IPS DF 4.7 (cell line): ENCODE measurements around the gene TPST2.
"Not testable (repeated sequence)": the region's sequence is repeated elsewhere in the genome, so short reads cannot be mapped to it uniquely, and the experiment has no call there.

Source experiments
- DNase-seq: peaks from one replicate; pipeline ENCODE4 v3.0.0-alpha.2; 2013; ENCODE audit warnings: low spot score; ENCODE audit errors: extremely low read depth

Gene TPST2

GRCh38 chr22:26534171-26534855, 55.6 kb downstream of the TPST2 start:
- DNase-seq: no peak

GRCh38 chr22:26529345-26529744, 60.6 kb downstream of the TPST2 start:
- no peak for DNase-seq

DNA sequence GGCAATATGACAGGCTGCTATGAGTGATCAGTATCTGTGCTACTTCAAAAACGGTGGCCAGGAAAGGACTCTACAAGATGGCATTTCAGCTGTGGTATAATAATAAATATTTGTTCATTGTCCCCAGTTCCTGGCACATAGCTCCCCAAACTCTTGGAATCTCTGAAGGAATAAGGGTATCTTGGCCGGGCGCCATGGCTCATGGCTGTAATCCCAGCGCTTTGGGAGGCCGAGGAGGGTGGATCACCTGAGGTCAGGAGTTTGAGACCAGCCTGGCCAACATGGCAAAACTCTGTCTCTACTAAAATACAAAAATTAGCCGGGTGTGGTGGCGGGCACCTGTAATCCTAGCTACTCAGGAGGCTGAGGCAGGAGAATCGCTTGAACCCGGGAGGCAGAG, 61.4 kb downstream of the TPST2 start:
- DNase-seq: not testable (repeated sequence)

- no peak for DNase-seq
Measured at GRCh38 chr22:26527574-26528465, 62.1 kb downstream of the TPST2 start.

GRCh38 chr22:26527167-26527566, 62.8 kb downstream of the TPST2 start:
- DNase-seq: no peak

- DNase-seq: no peak
Measured at GRCh38 chr22:26525946-26526564, 63.9 kb downstream of the TPST2 start.

DNA sequence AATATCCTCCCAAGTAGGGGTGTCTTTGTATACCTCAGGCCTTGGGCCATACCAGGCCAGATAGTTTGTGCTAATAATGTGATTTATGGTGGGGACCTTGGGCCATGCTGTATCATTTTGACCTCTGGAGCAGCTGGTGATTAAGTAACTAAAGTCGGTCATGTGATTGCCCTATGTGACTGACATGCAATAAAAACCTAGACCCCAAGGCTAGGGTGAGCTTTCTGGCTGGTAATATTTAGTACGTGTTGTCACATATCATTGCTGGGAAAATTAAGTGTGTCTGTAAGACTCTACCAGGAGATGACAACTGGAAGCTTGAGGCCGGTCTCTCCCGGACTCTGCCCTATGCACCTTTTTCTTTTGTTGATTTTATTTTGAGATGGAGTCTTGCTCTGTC, 65.1 kb downstream of the TPST2 start:
- no peak for DNase-seq

DNA sequence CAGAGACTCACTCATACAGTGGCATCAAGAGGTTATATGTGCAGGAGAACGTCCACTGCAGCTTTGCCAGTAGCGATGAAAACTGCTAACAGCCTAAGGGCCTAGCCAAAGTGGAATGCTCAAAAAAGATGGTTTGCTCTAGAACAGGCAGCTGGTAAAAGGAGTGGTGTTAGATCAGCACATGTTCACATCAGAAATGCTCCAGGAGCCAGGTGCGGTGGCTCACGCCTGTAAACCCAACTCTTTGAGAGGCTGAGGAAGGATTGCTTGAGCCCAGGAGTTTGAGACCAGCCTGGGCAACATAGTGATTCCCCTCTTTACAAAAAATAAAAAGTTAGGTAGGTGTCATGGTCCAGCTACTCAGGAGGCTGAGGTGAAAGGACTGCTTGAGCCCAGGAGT, 67.3 kb downstream of the TPST2 start:
- DNase-seq: no peak

DNA sequence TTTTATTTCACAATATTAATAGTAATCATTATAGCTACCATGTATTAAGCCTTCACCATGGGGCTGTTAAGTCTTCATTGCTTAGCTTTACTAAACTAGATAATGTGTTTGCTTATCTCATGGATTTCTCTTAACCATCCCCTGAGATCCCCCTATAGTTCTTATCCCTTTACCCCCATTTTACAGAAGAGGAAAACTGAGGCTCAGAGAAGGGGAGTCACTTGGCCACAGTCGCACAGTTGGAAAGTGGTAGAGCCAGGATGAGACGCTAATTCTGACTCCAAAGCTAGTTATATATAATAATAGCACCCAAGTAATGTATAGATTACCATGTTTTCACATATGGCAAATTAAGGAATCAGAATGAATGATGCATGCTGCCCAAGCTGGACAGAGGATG, 67.9 kb downstream of the TPST2 start:
- DNase-seq: no peak

DNA sequence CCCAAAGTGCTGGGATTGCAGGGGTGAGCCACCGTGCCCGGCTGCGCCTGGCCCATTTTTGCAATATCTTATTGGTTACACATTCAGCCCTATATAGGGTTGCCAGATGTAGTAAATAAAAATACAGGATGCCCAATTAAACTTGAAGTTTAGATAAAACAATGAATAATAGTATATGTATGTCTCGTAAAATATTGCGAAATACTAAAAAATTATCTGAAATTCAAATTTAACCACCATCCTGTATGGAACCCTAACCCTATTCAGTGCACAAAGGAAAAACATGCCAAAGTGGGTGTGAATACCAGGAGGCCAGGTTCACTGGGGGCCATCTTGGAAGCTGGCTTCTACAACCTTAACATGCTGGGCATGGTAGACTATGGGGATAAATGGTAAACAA, 72.5 kb downstream of the TPST2 start:
- no peak for DNase-seq

DNA sequence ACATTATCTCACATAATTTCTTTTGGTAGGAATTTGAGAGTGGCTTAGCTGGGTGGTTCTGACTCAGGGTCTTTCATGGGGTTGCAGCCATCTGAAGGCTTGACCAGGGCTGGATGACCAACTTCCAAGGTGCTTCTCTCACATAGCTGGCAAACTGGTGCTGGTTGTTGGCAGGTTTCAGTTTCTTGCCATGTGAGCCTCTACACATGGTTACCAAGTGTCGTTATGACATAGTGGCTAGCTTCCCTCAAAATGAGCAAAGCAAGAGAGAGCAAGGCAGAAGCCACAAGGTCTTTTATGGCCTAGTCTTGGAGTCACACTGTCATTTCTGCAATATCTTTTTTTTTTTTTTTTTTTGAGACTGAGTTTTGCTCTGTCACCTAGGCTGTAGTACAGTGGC, 73.4 kb downstream of the TPST2 start:
- no peak for DNase-seq

GRCh38 chr22:26515931-26516330, 74.0 kb downstream of the TPST2 start:
- no peak for DNase-seq

DNA sequence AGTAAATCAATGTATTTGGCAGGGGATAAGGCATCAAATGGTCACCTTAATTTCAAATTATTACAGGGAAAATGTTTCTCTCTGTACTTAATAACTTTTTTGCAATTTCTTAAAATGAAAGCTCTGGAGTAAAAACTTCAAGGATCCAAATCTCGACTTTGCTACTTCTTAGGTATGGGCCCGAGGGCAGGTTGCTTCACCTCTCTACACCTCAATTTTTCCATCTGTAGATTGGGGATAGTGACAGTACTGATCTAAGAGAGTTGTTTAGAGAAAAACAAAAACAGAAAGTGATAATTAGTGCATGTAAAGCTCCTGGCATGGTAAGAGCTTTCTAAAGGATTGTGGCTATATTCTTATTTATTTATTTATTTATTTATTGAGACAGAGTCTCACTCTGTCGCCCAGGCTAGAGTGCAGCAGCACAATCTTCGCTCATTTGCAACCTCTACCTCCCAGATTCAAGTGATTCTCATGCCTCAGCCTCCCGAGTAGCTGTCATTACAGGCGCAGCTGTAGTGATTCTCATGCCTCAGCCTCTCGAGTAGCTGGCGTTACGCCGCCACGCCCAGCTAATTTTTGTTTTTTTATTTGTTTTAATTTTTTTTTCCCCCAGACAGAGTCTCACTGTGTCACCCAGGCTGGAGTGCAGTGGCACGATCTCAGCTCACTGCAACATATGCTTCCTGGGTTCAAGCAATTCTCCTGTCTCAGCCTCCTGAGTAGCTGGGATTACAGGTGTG, 75.3 kb downstream of the TPST2 start:
- no peak for DNase-seq

GRCh38 chr22:26513838-26514237, 76.1 kb downstream of the TPST2 start:
- DNase-seq: no peak

- peak; percentile 83 for DNase-seq
Measured at GRCh38 chr22:26512149-26512793, 77.7 kb downstream of the TPST2 start, which contains the start of gene TFIP11. TSS of gene TFIP11 (minus strand) at chr22:26512473. CDS start at chr22:26510272, 2,201 bp downstream.

- DNase-seq: no peak
Measured at GRCh38 chr22:26508148-26508547, 81.8 kb downstream of the TPST2 start.

GRCh38 chr22:26503758-26504157, 86.2 kb downstream of the TPST2 start:
- no peak for DNase-seq

- no peak for DNase-seq
Measured at GRCh38 chr22:26502688-26503561, 87.0 kb downstream of the TPST2 start.

DNA sequence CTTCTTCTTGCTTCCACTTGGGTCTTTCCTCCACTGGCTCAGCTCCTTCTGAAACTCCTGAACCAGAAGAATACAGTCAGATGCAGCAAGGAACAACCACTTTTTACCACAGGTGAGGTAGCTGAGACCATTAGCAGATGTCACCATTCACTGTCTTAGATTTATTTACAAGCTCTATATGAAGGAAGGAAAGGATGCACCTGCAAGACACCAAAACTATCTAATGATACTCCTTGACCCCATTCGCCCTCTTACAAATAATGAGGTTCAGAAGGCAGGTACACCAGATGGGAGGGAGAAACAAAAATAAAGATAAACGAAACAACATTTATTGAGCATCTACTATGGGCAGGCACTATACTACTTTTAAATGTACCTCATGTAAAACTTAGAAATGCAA, 87.9 kb downstream of the TPST2 start:
- DNase-seq: no peak

GRCh38 chr22:26499188-26499703, 90.7 kb downstream of the TPST2 start:
- no peak for DNase-seq
